Type B pancreatic cell (in vitro differentiated cells): ENCODE results near the gene GHRH. TPM values are rescaled to one million over a fixed set of nuclear protein-coding genes. Genes with fewer than 3 reads are reported as not detected.

Source experiments
- DNase-seq: peaks from one replicate; pipeline ENCODE4 v3.0.0; 2021; ENCODE audit warnings: mixed read lengths; ENCODE audit not compliant: unreplicated experiment; ENCODE audit errors: extremely low spot score
- H3K27ac Mint-ChIP-seq: 2 replicates; pipeline ENCODE4 v1.8.0; 2021; ENCODE audit warnings: mild to moderate bottlenecking, mixed read lengths
- H3K27me3 Mint-ChIP-seq: 2 replicates; pipeline ENCODE4 v1.8.0; 2021; ENCODE audit warnings: mixed read lengths
- H3K36me3 Mint-ChIP-seq: 2 replicates; pipeline ENCODE4 v1.8.0; 2021; ENCODE audit warnings: mixed read lengths
- H3K4me1 Mint-ChIP-seq: one replicate; pipeline ENCODE4 v1.8.0; 2021; ENCODE audit warnings: mixed read lengths; ENCODE audit not compliant: unreplicated experiment
- H3K4me3 Mint-ChIP-seq: 2 replicates; pipeline ENCODE4 v1.8.0; 2021; ENCODE audit warnings: mild to moderate bottlenecking, mixed read lengths
- H3K9me3 Mint-ChIP-seq: 2 replicates; pipeline ENCODE4 v1.8.0; 2021; ENCODE audit warnings: mixed read lengths
- CTCF ChIP-seq: fragments of 200-600 bp; sonication (generic); conservative IDR thresholded peaks from 2 replicates; pipeline ENCODE4 v1.5.0; 2021; ENCODE audit warnings: antibody characterized with exemption, mild to moderate bottlenecking
- total RNA-seq: library from RNA; stranded (reverse); gene quantifications from 2 replicates; pipeline ENCODE4 v1.2.1, GENCODE V29; 2021; ENCODE audit warnings: low replicate concordance

Gene GHRH
- total RNA-seq, 1 donor from 2014 or later, result 0.77 TPM

GRCh38 chr20:37266940-37267666 lies 5.5 kb upstream of the GHRH start:
- no peak for TF ChIP-seq CTCF
- Mint-ChIP-seq H3K36me3 (no peaks in the 10 kb centered on the region), H3K4me3 (no peak overlapping the region), H3K9me3 (no peaks in the 10 kb centered on the region), H3K27me3 (peaks cover 9% of the 10 kb centered on the region), H3K27ac (no peak overlapping the region), H3K4me1 (no peaks in the 10 kb centered on the region)
- no peak for DNase-seq

GRCh38 chr20:37265152-37265551 lies 3.5 kb upstream of the GHRH start:
- DNase-seq, result no peak
- Mint-ChIP-seq H3K36me3 (no peaks in the 10 kb centered on the region), H3K4me3 (no peak overlapping the region), H3K27me3 (peaks cover 16% of the 10 kb centered on the region), H3K4me1 (peaks cover 13% of the 10 kb centered on the region), H3K9me3 (no peaks in the 10 kb centered on the region), H3K27ac (no peak overlapping the region)
- no peak for TF ChIP-seq CTCF

- no peaks in the 10 kb centered on the region for H3K9me3 Mint-ChIP-seq
- TF ChIP-seq CTCF, result no peak
- no peak for DNase-seq
- H3K27ac Mint-ChIP-seq, result no peak overlapping the region
- peaks cover 23% of the 10 kb centered on the region for H3K4me1 Mint-ChIP-seq
- peaks cover 23% of the 10 kb centered on the region for H3K27me3 Mint-ChIP-seq
- no peaks in the 10 kb centered on the region for H3K36me3 Mint-ChIP-seq
- no peak overlapping the region for H3K4me3 Mint-ChIP-seq
These were observed 2.1 kb upstream of the GHRH start for GRCh38 chr20:37263686-37264085.

- Mint-ChIP-seq H3K4me1 (peaks cover 27% of the 10 kb centered on the region), H3K27ac (no peak overlapping the region), H3K4me3 (no peak overlapping the region), H3K9me3 (no peaks in the 10 kb centered on the region), H3K36me3 (no peaks in the 10 kb centered on the region), H3K27me3 (peaks cover 23% of the 10 kb centered on the region)
- TF ChIP-seq CTCF, result no peak
- no peak for DNase-seq
These were observed 891 bp upstream of the GHRH start for GRCh38 chr20:37262505-37262904.

GRCh38 chr20:37260923-37261322 lies 691 bp downstream of the GHRH start:
- Mint-ChIP-seq H3K36me3 (no peaks in the 10 kb centered on the region), H3K27me3 (peaks cover 17% of the 10 kb centered on the region), H3K4me1 (peaks cover 27% of the 10 kb centered on the region), H3K9me3 (no peaks in the 10 kb centered on the region), H3K4me3 (no peak overlapping the region), H3K27ac (no peak overlapping the region)
- no peak for TF ChIP-seq CTCF
- DNase-seq, result no peak
